ENCODE measurements around the gene FDXR. TPM values are rescaled to one million over a fixed set of nuclear protein-coding genes. Genes with fewer than 3 reads are reported as not detected.

FDXR gene
- total and polyA plus RNA-seq, 4 donors = 3.9 to 10.1 (median 4.6) TPM

DNA sequence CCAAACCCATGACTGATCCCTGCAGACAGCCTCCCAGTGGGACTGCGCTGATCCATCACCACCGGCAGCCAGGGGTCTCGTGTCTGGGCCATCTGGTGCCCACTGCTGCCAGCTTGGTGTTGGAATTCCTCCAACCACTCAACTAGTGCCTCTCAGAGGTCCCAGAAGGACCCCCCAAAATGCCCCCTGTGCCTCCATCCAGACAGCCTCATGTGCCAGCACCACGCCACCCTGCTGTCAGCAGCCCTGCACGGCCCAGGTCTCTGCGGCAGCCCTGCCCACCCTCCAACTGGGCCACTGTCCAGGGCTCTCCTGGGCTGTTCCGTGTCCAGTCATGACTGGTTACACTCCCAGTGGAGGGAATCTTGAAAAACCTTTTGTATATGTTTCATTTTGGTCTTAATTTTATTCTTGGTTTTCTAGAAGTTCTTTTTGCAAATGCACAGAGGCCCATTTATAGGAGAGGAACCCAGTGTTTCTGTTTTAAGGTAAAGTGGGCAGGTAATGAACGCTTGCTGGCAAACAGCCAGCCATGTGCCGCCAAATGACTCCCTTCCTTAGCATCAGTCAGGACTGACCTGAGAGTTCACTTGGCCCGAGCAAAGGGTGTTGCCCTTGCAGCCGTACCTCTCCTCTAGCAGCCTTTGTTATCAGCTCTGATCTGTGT is 47.7 kb downstream of the FDXR start:
- TF ChIP-seq YY1 (IDR thresholded peaks at IDR 0.05) (no peak), EGR1 (IDR thresholded peaks at IDR 0.05; ENCODE audit: low read depth in 2 of 2) (no peak), ZBTB33 (IDR thresholded peaks at IDR 0.05) (no peak), JUND (IDR thresholded peaks at IDR 0.05) (no peak), SP1 (IDR thresholded peaks at IDR 0.05) (no peak), HNF4A (conservative IDR thresholded peaks at IDR 0.05) (no peak), NR2F2 (IDR thresholded peaks at IDR 0.05) (no peak), RXRA (IDR thresholded peaks at IDR 0.05) (no peak), RAD21 (IDR thresholded peaks at IDR 0.05) (no peak), MAX (IDR thresholded peaks at IDR 0.05) (no peak), TAF1 (conservative IDR thresholded peaks at IDR 0.05) (no peak)
- TF ChIP-seq, protein P1, sequence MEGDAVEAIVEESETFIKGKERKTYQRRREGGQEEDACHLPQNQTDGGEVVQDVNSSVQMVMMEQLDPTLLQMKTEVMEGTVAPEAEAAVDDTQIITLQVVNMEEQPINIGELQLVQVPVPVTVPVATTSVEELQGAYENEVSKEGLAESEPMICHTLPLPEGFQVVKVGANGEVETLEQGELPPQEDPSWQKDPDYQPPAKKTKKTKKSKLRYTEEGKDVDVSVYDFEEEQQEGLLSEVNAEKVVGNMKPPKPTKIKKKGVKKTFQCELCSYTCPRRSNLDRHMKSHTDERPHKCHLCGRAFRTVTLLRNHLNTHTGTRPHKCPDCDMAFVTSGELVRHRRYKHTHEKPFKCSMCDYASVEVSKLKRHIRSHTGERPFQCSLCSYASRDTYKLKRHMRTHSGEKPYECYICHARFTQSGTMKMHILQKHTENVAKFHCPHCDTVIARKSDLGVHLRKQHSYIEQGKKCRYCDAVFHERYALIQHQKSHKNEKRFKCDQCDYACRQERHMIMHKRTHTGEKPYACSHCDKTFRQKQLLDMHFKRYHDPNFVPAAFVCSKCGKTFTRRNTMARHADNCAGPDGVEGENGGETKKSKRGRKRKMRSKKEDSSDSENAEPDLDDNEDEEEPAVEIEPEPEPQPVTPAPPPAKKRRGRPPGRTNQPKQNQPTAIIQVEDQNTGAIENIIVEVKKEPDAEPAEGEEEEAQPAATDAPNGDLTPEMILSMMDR (IDR thresholded peaks at IDR 0.05; ENCODE audit: low read depth, low read length, missing input control) = no peak
- H3K4me1 ChIP-seq (ENCODE audit: control insufficient read depth in 4 of 4, insufficient read depth in 4 of 4, low read length in 3 of 4) = no peaks in the 10 kb centered on the region
- no peak overlapping the region for H3K27ac ChIP-seq (ENCODE audit: low read depth in 1 of 2, low read length in 2 of 2)
- no peak overlapping the region for H3K9ac ChIP-seq (ENCODE audit: low read depth in 1 of 2, low read length in 2 of 2)
- DNase-seq (ENCODE audit: low spot score) = no peak
- WGBS = 86% methylated on average over 11 of the region's 11 CpGs
- H3K9me3 ChIP-seq (ENCODE audit: control insufficient read depth in 4 of 4, low read length in 3 of 4) = no peaks in the 10 kb centered on the region
- H3K4me3 ChIP-seq (ENCODE audit: low read depth in 1 of 3, low read length in 3 of 3) = no peak overlapping the region
- H3K36me3 ChIP-seq (ENCODE audit: control insufficient read depth in 4 of 4, insufficient read depth in 3 of 4, low read depth in 1 of 4, low read length in 3 of 4) = peaks cover 0 to 3% (median 2%) of the 10 kb centered on the region in 4 donors
- no peaks in the 10 kb centered on the region for H3K27me3 ChIP-seq (ENCODE audit: control insufficient read depth in 4 of 4, insufficient read depth in 4 of 4, low read length in 3 of 4)

DNA sequence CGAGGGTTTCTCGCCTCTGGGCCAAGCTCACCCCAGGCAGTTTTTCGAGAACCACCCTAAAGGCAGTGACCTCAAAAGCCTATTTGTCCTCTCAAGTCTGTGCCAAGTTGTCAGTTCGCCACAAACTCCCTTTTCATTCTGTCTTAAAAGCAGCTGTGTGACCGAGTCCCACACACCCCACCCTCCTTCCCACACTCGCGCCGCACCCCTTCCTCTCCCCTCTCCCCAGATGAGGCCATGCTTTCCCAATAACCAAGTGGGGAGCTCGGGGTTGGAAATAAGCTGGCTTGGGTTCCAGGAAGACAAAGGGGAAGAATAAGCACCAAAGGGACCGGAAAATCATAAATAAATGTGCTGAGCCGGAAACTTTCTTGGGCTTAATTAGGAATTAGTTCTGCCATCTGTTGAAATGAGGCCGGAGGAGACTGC is 49.8 kb downstream of the FDXR start:
- no peak for DNase-seq (ENCODE audit: low spot score)
- Histone ChIP-seq H3K27me3 (ENCODE audit: control insufficient read depth in 4 of 4, insufficient read depth in 4 of 4, low read length in 3 of 4) (no peaks in the 10 kb centered on the region), H3K36me3 (ENCODE audit: control insufficient read depth in 4 of 4, insufficient read depth in 3 of 4, low read depth in 1 of 4, low read length in 3 of 4) (peaks cover 0 to 8% (median 2%) of the 10 kb centered on the region in 4 donors), H3K9ac (ENCODE audit: low read depth in 1 of 2, low read length in 2 of 2) (no peak overlapping the region), H3K4me3 (ENCODE audit: low read depth in 1 of 3, low read length in 3 of 3) (no peak overlapping the region), H3K27ac (ENCODE audit: low read depth in 1 of 2, low read length in 2 of 2) (no peak overlapping the region), H3K9me3 (ENCODE audit: control insufficient read depth in 4 of 4, low read length in 3 of 4) (no peaks in the 10 kb centered on the region), H3K4me1 (ENCODE audit: control insufficient read depth in 4 of 4, insufficient read depth in 4 of 4, low read length in 3 of 4) (no peaks in the 10 kb centered on the region)
- TF ChIP-seq JUND (IDR thresholded peaks at IDR 0.05) = no peak
- TF ChIP-seq YY1 (IDR thresholded peaks at IDR 0.05) = no peak
- TF ChIP-seq FOXA2 (IDR thresholded peaks at IDR 0.05) = no peak
- no peak for TF ChIP-seq MAX (IDR thresholded peaks at IDR 0.05)
- no peak for TF ChIP-seq FOXA1 (IDR thresholded peaks at IDR 0.05)
- TF ChIP-seq GABPA (IDR thresholded peaks at IDR 0.05 in 1 of 2, conservative IDR thresholded peaks at IDR 0.05 in 1 of 2) = no peak
- TF ChIP-seq, protein P1 (IDR thresholded peaks at IDR 0.05; ENCODE audit: low read depth, low read length, missing input control) = no peak
- TF ChIP-seq, protein P2, sequence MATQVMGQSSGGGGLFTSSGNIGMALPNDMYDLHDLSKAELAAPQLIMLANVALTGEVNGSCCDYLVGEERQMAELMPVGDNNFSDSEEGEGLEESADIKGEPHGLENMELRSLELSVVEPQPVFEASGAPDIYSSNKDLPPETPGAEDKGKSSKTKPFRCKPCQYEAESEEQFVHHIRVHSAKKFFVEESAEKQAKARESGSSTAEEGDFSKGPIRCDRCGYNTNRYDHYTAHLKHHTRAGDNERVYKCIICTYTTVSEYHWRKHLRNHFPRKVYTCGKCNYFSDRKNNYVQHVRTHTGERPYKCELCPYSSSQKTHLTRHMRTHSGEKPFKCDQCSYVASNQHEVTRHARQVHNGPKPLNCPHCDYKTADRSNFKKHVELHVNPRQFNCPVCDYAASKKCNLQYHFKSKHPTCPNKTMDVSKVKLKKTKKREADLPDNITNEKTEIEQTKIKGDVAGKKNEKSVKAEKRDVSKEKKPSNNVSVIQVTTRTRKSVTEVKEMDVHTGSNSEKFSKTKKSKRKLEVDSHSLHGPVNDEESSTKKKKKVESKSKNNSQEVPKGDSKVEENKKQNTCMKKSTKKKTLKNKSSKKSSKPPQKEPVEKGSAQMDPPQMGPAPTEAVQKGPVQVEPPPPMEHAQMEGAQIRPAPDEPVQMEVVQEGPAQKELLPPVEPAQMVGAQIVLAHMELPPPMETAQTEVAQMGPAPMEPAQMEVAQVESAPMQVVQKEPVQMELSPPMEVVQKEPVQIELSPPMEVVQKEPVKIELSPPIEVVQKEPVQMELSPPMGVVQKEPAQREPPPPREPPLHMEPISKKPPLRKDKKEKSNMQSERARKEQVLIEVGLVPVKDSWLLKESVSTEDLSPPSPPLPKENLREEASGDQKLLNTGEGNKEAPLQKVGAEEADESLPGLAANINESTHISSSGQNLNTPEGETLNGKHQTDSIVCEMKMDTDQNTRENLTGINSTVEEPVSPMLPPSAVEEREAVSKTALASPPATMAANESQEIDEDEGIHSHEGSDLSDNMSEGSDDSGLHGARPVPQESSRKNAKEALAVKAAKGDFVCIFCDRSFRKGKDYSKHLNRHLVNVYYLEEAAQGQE (IDR thresholded peaks at IDR 0.05) = no peak
- TF ChIP-seq HNF4G (IDR thresholded peaks at IDR 0.05) = no peak
- no peak for TF ChIP-seq TAF1 (conservative IDR thresholded peaks at IDR 0.05)
- TF ChIP-seq SP1 (IDR thresholded peaks at IDR 0.05) = no peak
- WGBS = 84% methylated on average over 12 of the region's 12 CpGs

Measured in liver (tissue), 9 donors.